K562 (cell line): ENCODE measurements around the gene PAF1. TPM values are rescaled to one million over a fixed set of nuclear protein-coding genes. Genes with fewer than 3 reads are reported as not detected.

ENCODE experiments used
- CREB3L1 ChIP-seq: fragments of 450-650 bp; IDR thresholded peaks from 2 replicates; pipeline ENCODE4 v1.6.1; 2014; ENCODE audit warnings: low read depth, mild to moderate bottlenecking, moderate library complexity, borderline replicate concordance
- EGR1 ChIP-seq: fragments of 450-650 bp; conservative IDR thresholded peaks from 2 replicates; pipeline ENCODE4 v1.6.1; 2017; ENCODE audit warnings: mild to moderate bottlenecking
- EP400 ChIP-seq: fragments of 450-650 bp; IDR thresholded peaks from 2 replicates; pipeline ENCODE4 v1.6.1; 2017; ENCODE audit warnings: antibody characterized with exemption, mild to moderate bottlenecking, moderate library complexity
- ESRRA ChIP-seq: fragments of 450-650 bp; IDR thresholded peaks from 2 replicates; pipeline ENCODE4 v1.6.1; 2014; ENCODE audit warnings: low read depth, mild to moderate bottlenecking, moderate library complexity, borderline replicate concordance
- FOXJ2 ChIP-seq: fragments of 200-800 bp; sonication (Bioruptor generic); IDR thresholded peaks from 2 replicates; pipeline ENCODE4 v1.6.1; 2016; ENCODE audit warnings: missing genetic modification characterization, missing compliant biosample characterization
- GMEB1 ChIP-seq: fragments of 250-450 bp; sonication (Bioruptor Pico); IDR thresholded peaks from 2 replicates; pipeline ENCODE4 v1.4.0; 2020; ENCODE audit warnings: mild to moderate bottlenecking
- HINFP ChIP-seq: fragments of 450-650 bp; conservative IDR thresholded peaks from 2 replicates; pipeline ENCODE4 v1.6.1; 2016; ENCODE audit warnings: missing genetic modification characterization, low read depth, mild to moderate bottlenecking, control low read depth, missing compliant biosample characterization
- KDM2B ChIP-seq: fragments of 250-450 bp; sonication (Bioruptor Pico); IDR thresholded peaks from 2 replicates; pipeline ENCODE4 v1.8.0; 2021; ENCODE audit warnings: mild to moderate bottlenecking, moderate library complexity
- MNT ChIP-seq, 2 experiments: fragments of 450-650 bp; conservative IDR thresholded peaks; 2 replicates each; pipeline ENCODE4 v1.6.1; 2017; ENCODE audit warnings: mild to moderate bottlenecking in 2 of 2, moderate library complexity in 2 of 2
- POLR3A ChIP-seq: IDR thresholded peaks from 2 replicates; pipeline ENCODE4 v1.6.1; 2011; ENCODE audit warnings: borderline replicate concordance, mild to moderate bottlenecking, moderate library complexity; ENCODE audit not compliant: insufficient read length, insufficient read depth; ENCODE audit errors: extremely low read depth
- PRMT5 ChIP-seq: sonication (generic); formaldehyde crosslinking; IDR thresholded peaks from 2 replicates; pipeline ENCODE4 v1.5.0; 2020; ENCODE audit warnings: missing genetic modification reagents
- RBM15 ChIP-seq: fragments of 200-400 bp; formaldehyde crosslinking; IDR thresholded peaks from 2 replicates; pipeline ENCODE4 v1.6.1; 2018; ENCODE audit warnings: mild to moderate bottlenecking, low read length, moderate library complexity; ENCODE audit not compliant: insufficient read depth
- SREBF2 ChIP-seq: sonication (generic); formaldehyde crosslinking; IDR thresholded peaks from 2 replicates; pipeline ENCODE4 v1.4.0; 2020; ENCODE audit warnings: mild to moderate bottlenecking, missing genetic modification reagents
- U2AF2 ChIP-seq: fragments of 200-400 bp; formaldehyde crosslinking; optimal IDR thresholded peaks from 2 replicates; pipeline ENCODE3; 2017; ENCODE audit warnings: low read depth, mild to moderate bottlenecking, low read length
- ZBTB1 ChIP-seq: sonication (generic); formaldehyde crosslinking; IDR thresholded peaks from 2 replicates; pipeline ENCODE4 v1.8.1; 2023; ENCODE audit warnings: missing genetic modification reagents, low read depth, mild to moderate bottlenecking, borderline replicate concordance
- ZBTB49 ChIP-seq: sonication (generic); formaldehyde crosslinking; IDR thresholded peaks from 2 replicates; pipeline ENCODE4 v1.8.0; 2022; ENCODE audit warnings: missing genetic modification reagents, mild to moderate bottlenecking, borderline replicate concordance
- ZNF24 ChIP-seq: fragments of 450-650 bp; IDR thresholded peaks from 2 replicates; pipeline ENCODE4 v1.6.1; 2016
- ZNF384 ChIP-seq: IDR thresholded peaks from 2 replicates; pipeline ENCODE4 v1.6.1; 2012; ENCODE audit warnings: low read depth, low read length, improper control_type of control experiment
- polyA plus RNA-seq, 8 experiments: library from polyadenylated mRNA; depleted of rRNA in 4 of 8; stranded (reverse) in 5 of 8; unstranded in 3 of 8; fragments of >200 nt; fragmentation: Nextera tagmentation in 2 of 8; fragmentation: Illumina TruSeq in 1 of 8; extraction: Ambion mirVana in 2 of 8; extraction: Trizol in 1 of 8; gene quantifications; 2 replicates each; pipeline versions ENCODE4 v1.2.1 to v1.2.3, GENCODE V29; 2011 to 2014; ENCODE audit warnings: inconsistent platforms in 1 of 8, missing spikeins in 1 of 8
- total RNA-seq, 7 experiments: library from RNA; depleted of rRNA in 6 of 7; stranded (reverse); fragments of >200 nt in 6 of 7; fragmentation: Illumina TruSeq in 2 of 7; extraction: Trizol in 2 of 7; gene quantifications; 2 replicates each; pipeline versions ENCODE4 v1.2.1 to v1.2.3, GENCODE V29; 2011 to 2021; ENCODE audit warnings: low replicate concordance in 1 of 7

Gene PAF1
- total and polyA plus RNA-seq, 9 of the 15 experiments (the other 6 are each of a cell fraction or from before 2014, with no cell fraction given) = 1.5 to 45.0 (median 33.8) TPM

GRCh38 chr19:39351537-39352064 is 39.3 kb downstream of the PAF1 start (continued):
- no peak for TF ChIP-seq SREBF2
- no peak for TF ChIP-seq KDM2B (CRISPR knock-in tag)
- peak in 1 of 2 experiments; percentile 25; a peak in 1 of 4 replicates for TF ChIP-seq MNT (conservative IDR thresholded peaks at IDR 0.05)
- TF ChIP-seq EGR1 = no peak
- no peak for TF ChIP-seq ZBTB1 (CRISPR knock-in tag)
- no peak for TF ChIP-seq ESRRA
- no peak for TF ChIP-seq POLR3A
- no peak for TF ChIP-seq U2AF2
- TF ChIP-seq CREB3L1 = 0 out of 2 replicates have a peak, but pooled peaks have one; percentile 27
- TF ChIP-seq RBM15 = no peak
- no peak for TF ChIP-seq ZBTB49 (CRISPR knock-in tag)
- no peak for TF ChIP-seq HINFP (tag)
- peak; percentile 40 for TF ChIP-seq EP400
- TF ChIP-seq ZNF384 = no peak
- TF ChIP-seq FOXJ2 = no peak
- 0 out of 2 replicates have a peak, but pooled peaks have one; percentile 23 for TF ChIP-seq ZNF24
- TF ChIP-seq PRMT5 = no peak
- TF ChIP-seq GMEB1 (CRISPR knock-in tag) = no peak
